GM12878 (cell line): ENCODE data around the gene MTCL3.

Experiments used
- ATAC-seq: fragments of 200-7000 bp; cut with Tn5 transposase; 3 replicates; pipeline ENCODE4 v1.9.1; 2020; ENCODE audit warnings: mild to moderate bottlenecking, moderate library complexity
- BruUV-seq: library from RNA; stranded (reverse); fragments of 400-500 nt; replicated peaks from 2 replicates; lab custom pipeline; 2021; lab: Mats Ljungman, UMichigan
- CTCF ChIA-PET: fragments of 300-600 bp; sonication (Branson Sonifier 250); formaldehyde crosslinking; extraction: SDS; loops from one replicate; lab custom pipeline; 2021; ENCODE audit warnings: inconsistent platforms; lab: Yijun Ruan, JAX
- POLR2A ChIA-PET: fragments of 350-600 bp; formaldehyde crosslinking; extraction: SDS; loops from one replicate; lab custom pipeline; 2021; ENCODE audit warnings: inconsistent platforms; lab: Charles Lee
- RAD21 ChIA-PET: fragments of 300-600 bp; sonication (Branson Sonifier 250); formaldehyde crosslinking; loops from one replicate; lab custom pipeline; 2023; ENCODE audit warnings: antibody characterized with exemption; ENCODE audit not compliant: unreplicated experiment; lab: Charles Lee
- SMC1A ChIA-PET: fragments of 300-600 bp; sonication (Branson Sonifier 250); formaldehyde crosslinking; loops from one replicate; lab custom pipeline; 2023; ENCODE audit not compliant: unreplicated experiment, uncharacterized antibody; lab: Charles Lee
- DNase-seq: peaks from one replicate; pipeline ENCODE4 v3.0.0-alpha.2; 2011; ENCODE audit warnings: low read depth, low spot score
- FAIRE-seq: peaks from 3 replicates; lab custom pipeline; 2011; peaks lifted over from hg19 to GRCh38; lab: Jason Lieb, UNC
- H2AFZ ChIP-seq: 2 replicates; pipeline ENCODE4 v1.6.0; 2011; ENCODE audit warnings: low read depth, low read length, control low read depth; ENCODE audit not compliant: control insufficient read depth
- H3K27ac ChIP-seq: 2 replicates; pipeline ENCODE4 v1.5.1; 2011; ENCODE audit warnings: control low read depth; ENCODE audit not compliant: control insufficient read depth, insufficient read depth
- H3K27me3 ChIP-seq, 2 experiments: replicated peaks in 1 of 2; 2 replicates each; pipeline versions ENCODE4 v1.6.0 to v1.6.1; 2011; ENCODE audit warnings: low read length in 1 of 2; ENCODE audit not compliant: control insufficient read depth in 2 of 2, insufficient read depth in 2 of 2
- H3K36me3 ChIP-seq, 2 experiments: 2 replicates each; pipeline ENCODE4 v1.5.1; 2011; ENCODE audit warnings: low read length in 1 of 2; ENCODE audit not compliant: control insufficient read depth in 2 of 2, insufficient read depth in 2 of 2
- H3K4me1 ChIP-seq: 2 replicates; pipeline ENCODE4 v1.6.1; 2011; ENCODE audit warnings: mild to moderate bottlenecking, low read length, moderate library complexity, mixed read lengths; ENCODE audit not compliant: control insufficient read depth, insufficient read depth
- H3K4me2 ChIP-seq: 2 replicates; pipeline ENCODE4 v1.6.0; 2011; ENCODE audit warnings: control low read depth; ENCODE audit not compliant: control insufficient read depth, insufficient read depth
- H3K4me3 ChIP-seq: fragments of 200-600 bp; sonication (generic); 2 replicates; pipeline ENCODE4 v1.5.1; 2016
- H3K79me2 ChIP-seq: 2 replicates; pipeline ENCODE4 v1.6.0; 2011; ENCODE audit warnings: low read length; ENCODE audit not compliant: control insufficient read depth, insufficient read depth
- H3K9ac ChIP-seq: 2 replicates; pipeline ENCODE4 v1.8.0; 2011; ENCODE audit warnings: low read length, control low read depth, mixed read lengths; ENCODE audit not compliant: control insufficient read depth, insufficient read depth
- H3K9me3 ChIP-seq: replicated peaks from 3 replicates; pipeline ENCODE4 v1.5.1; 2011; ENCODE audit warnings: mild to moderate bottlenecking, low read length; ENCODE audit not compliant: control insufficient read depth, insufficient read depth
- H4K20me1 ChIP-seq: 2 replicates; pipeline ENCODE4 v1.6.0; 2011; ENCODE audit not compliant: control insufficient read depth, insufficient read depth
- CBX5 ChIP-seq: sonication (generic); IDR thresholded peaks from 2 replicates; pipeline ENCODE4 v1.6.1; 2016; ENCODE audit warnings: low read depth, moderate library complexity, mild to moderate bottlenecking, inconsistent platforms
- CTCF ChIP-seq, 3 experiments: IDR thresholded peaks in 2 of 3; conservative IDR thresholded peaks in 1 of 3; 2 replicates each; pipeline ENCODE4 v1.5.1; 2011; ENCODE audit warnings: low read depth in 3 of 3, low read length in 3 of 3, mild to moderate bottlenecking in 3 of 3, control low read depth in 2 of 3, moderate library complexity in 2 of 3, inconsistent platforms in 1 of 3, mixed read lengths in 1 of 3; ENCODE audit not compliant: control insufficient read depth in 2 of 3, insufficient read depth in 1 of 3; ENCODE audit errors: extremely low read depth in 1 of 3
- IRF4 ChIP-seq: IDR thresholded peaks from 2 replicates; pipeline ENCODE4 v1.6.1; 2011; ENCODE audit warnings: low read depth, low read length
- RAD21 ChIP-seq: IDR thresholded peaks from 2 replicates; pipeline ENCODE4 v1.6.1; 2011; ENCODE audit warnings: mild to moderate bottlenecking, low read depth, low read length, moderate library complexity; ENCODE audit not compliant: insufficient read depth
- SMC3 ChIP-seq: IDR thresholded peaks from 2 replicates; pipeline ENCODE4 v1.6.1; 2011; ENCODE audit warnings: low read length, improper control_type of control experiment, borderline replicate concordance
- WGBS: methylation state at CpG from one replicate; pipeline ENCODE4 v1.1.6; 2016; ENCODE audit warnings: low lambda C conversion rate; ENCODE audit not compliant: insufficient replicate concordance, insufficient coverage; ENCODE audit errors: missing lambda C conversion rate; 5-methylcytosine and 5-hydroxymethylcytosine counted together
- in situ Hi-C: fragments of 300-500 bp; cut with MboI; formaldehyde crosslinking; loops from 9 replicates; pipeline ENCODE4 v1.14.3; 2018; ENCODE audit warnings: mixed read lengths
- intact Hi-C: fragments of 100-400 bp; cut with micrococcal nuclease; formaldehyde crosslinking; loops from one replicate; pipeline ENCODE4 v1.14.2; 2022; ENCODE audit not compliant: unreplicated experiment

MTCL3 gene

GRCh38 chr6:127561660-127562059 lies 42.5 kb upstream of the MTCL3 start (continued):
- TF ChIP-seq CBX5, result no peak

- no TSS peak for BruUV-seq
- RAD21 ChIA-PET, result interaction anchor here (0.9 kb wide), 1 partner anchor 70 kb away, joined by 3 read pairs; no protein-coding TSS in a partner anchor
- no peak overlapping the region for H3K4me3 ChIP-seq
- DNase-seq (no peak), ATAC-seq (peak; percentile 91), FAIRE-seq (peak; percentile 41)
- H3K27ac ChIP-seq, result no peak overlapping the region
- intact Hi-C loops (loop anchor here (1.0 kb wide), 1 partner anchor 88 kb away; no protein-coding TSS in a partner anchor), in situ Hi-C loops (no loop called here)
- 0% methylated on average over 2 of the region's 2 CpGs for WGBS
- H3K79me2 ChIP-seq, result no peaks in the 10 kb centered on the region
- SMC1A ChIA-PET, result interaction anchor here (0.8 to 1.3 kb wide), 3 partner anchors 84 to 89 kb away, joined by 3 to 6 read pairs (median 3); no protein-coding TSS in a partner anchor
- no peaks in the 10 kb centered on the region for H4K20me1 ChIP-seq
- no peak overlapping the region for H3K4me2 ChIP-seq
- H3K9me3 ChIP-seq, result no peaks in the 10 kb centered on the region
- POLR2A ChIA-PET, result no interaction called here
- TF ChIP-seq CTCF (IDR thresholded peaks at IDR 0.05 in 2 of 3, conservative IDR thresholded peaks at IDR 0.05 in 1 of 3; ENCODE audit: control insufficient read depth in 2 of 3, extremely low read depth in 1 of 3, insufficient read depth in 1 of 3, low read depth in 3 of 3, low read length in 3 of 3), result peak; percentile 42 to 53 (median 47); a peak in 4 of 6 replicates
- no peak for TF ChIP-seq IRF4
- peak; percentile 38; the same call in 1 of the 2 replicates for TF ChIP-seq SMC3
- peak; percentile 76 for TF ChIP-seq RAD21
- H3K9ac ChIP-seq, result no peak overlapping the region
- no peak overlapping the region for H2AFZ ChIP-seq
- H3K27me3 ChIP-seq, result no peaks in the 10 kb centered on the region
- CTCF ChIA-PET, result interaction anchor here (1.0 to 2.0 kb wide), 4 partner anchors 10 to 135 kb away, joined by 3 to 11 read pairs (median 6); no protein-coding TSS in a partner anchor
- no peaks in the 10 kb centered on the region for H3K4me1 ChIP-seq
- no peaks in the 10 kb centered on the region for H3K36me3 ChIP-seq
Observed at GRCh38 chr6:127554435-127555006, 35.4 kb upstream of the MTCL3 start.
